Activated T-cell treated with anti-CD3 and anti-CD28 coated beads, Interleukin-2, amount 50 U/mL, for 1 hour (primary cell): ENCODE results near the gene PASK.
"Not testable (repeated sequence)": the region's sequence is repeated elsewhere in the genome, so short reads cannot be mapped to it uniquely, and the experiment has no call there.

Source experiments
- DNase-seq: peaks from one replicate; pipeline ENCODE4 v3.0.0-alpha.2; 2020

The PASK gene

DNA sequence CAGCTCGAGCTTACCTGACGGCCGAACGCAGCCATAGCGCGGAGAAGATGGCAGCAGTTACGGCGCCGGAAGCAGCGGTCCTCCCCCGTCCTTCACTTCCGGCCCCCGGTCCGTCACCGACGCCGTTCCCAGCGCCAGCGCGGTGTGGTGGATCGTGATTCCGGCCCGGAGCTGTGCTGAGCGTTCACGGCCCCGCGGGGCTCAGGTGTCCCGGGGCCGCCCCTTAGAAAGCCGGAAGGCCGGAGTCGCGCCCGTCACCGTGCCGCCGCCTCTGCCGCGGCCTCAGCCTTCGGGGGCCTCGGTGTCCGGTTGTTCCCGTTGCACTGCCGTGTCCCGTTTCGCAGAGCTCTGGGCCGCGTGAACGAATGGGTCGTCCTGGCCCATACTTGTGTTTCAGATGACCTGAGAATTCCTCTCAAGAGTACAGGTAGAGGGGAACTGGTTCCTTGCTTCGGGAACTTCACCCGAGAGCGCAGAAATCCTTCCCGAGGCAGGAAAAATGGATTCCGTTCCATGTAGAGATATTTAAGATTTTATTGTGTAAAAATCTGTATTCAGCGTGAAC is 47.0 kb downstream of the PASK start, which contains the start of gene MTERF4:
Gene MTERF4, minus strand, starts transcription at position 49 of the 565 bp plus-strand sequence. Its CDS starts 14 bp downstream, at position 35.
- peak; percentile 89 for DNase-seq

GRCh38 chr2:241099246-241099645 is 50.0 kb downstream of the PASK start:
- no peak for DNase-seq

- DNase-seq: no peak
Measured at GRCh38 chr2:241096979-241097378, 52.3 kb downstream of the PASK start.

DNA sequence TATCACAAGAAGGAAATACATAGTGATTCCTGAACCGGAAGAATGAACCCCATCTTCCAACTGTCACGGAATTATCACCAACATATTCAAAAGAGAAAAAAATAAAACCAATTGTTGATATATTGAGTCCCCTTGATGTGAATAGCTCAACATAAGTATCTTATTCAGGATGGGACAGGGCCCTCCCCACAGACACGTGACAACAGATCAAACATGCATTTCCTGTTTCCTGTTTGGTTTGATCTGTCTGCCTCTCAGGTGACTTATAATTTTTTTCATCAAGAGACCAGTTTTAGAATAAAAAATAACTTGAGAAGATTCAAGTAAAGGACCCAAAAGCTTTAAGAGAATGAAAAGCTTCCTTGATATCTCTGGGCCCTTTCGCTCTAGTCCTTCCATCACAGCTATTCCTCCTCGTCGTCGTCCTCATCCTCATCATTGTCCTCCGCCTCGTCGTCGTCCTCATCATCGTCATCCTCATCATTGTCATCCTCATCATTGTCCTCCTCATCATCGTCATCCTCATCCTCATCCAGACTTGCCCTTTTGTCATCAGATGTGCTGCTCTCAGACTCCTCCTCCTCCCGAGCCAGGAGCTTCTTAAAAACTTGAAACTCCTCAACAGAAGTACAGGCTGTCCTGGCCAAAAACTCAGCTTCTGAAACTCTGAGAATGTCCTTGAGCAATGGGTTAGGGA is 53.5 kb downstream of the PASK start:
- DNase-seq: no peak

DNA sequence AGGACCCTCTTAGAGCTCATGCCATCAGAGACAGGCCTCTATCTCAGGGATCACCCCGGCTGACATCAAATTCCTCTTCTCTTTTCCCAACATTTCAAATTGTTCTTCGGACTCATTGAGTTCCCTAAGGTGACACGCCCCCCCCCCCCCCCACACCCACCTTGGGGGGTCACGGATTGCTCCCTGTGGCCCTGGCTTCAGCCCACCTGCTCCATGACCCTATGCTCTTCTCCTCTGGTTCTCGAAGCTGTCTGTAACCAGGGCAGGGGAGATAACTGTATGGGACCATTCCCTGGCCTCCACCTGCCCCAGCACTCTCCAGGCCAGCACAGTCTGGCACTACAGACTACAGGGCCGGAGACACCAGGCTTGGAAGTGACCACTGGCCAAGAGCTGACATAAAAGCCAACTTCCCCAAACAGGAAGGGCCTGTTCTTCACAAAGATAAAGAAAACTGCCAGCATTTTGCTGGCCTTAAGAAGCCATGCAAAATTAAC is 54.3 kb downstream of the PASK start:
- no peak for DNase-seq

- no peak for DNase-seq
Measured at GRCh38 chr2:241094172-241094571, 55.1 kb downstream of the PASK start.

DNA sequence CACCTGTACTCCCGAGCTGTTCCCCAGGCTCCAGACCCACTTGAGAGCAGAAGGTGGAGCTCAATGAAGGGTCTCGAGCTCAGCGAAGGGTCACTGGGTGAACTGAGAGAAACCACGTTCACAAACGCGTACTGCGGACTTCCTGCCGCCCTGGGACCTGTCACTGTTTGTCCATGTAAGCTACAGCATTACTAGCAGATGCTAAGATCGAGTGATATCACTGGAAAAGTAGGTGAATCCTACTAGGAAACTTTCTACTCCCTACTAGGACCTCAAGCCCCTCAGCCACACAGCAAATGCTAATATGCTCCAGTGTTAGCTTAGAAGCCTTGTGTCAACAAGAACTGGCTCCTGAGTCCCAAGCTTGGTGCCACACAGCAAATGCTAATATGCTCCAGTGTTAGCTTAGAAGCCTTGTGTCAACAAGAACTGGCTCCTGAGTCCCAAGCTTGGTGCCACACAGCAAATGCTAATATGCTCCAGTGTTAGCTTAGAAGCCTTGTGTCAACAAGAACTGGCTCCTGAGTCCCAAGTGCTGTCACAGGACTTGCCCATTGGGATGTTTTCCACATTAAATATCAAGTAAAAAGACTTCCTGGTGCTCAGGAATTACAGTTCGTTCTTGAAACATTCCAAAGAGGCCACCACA is 56.0 kb downstream of the PASK start:
- not testable (repeated sequence) for DNase-seq

DNA sequence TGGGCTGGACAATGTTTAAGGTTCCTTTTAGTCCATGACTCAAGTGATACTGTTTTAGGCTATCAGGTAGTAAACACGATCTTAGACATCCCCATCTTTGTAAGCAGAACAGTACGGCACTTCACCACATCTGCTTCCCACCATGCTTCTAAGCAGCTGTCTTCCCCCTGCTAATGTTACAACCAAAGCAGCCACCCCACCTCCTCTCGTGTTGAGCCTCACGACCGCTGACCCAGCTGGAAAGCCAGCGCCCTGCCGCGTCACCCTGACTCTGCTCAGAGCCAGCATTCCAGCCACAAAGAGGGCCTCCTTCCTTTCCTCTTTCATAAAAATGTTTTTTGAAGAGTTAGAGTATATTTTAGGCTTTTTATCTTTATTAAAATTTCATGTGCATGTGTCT is 56.6 kb downstream of the PASK start:
- DNase-seq: no peak

GRCh38 chr2:241091734-241092445 is 57.4 kb downstream of the PASK start:
- DNase-seq: no peak

DNA sequence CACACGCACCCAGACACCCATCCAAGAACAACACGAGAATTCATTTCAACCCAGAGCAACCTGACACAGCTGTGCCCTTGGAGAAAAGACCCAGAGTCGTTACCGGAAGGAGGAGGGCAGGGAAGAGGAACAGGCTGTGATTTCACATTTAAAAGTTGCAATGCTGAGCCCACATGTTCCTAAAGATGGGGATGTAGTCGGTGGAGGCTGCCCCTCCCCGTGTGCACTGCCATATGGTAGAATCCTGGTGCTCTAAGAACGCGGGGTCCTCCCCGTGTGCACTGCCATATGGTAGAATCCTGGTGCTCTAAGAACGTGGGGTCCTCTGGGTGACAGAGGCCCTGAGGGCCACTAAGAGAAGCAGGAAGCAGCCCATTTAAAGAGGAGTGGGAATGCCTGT is 58.1 kb downstream of the PASK start:
- DNase-seq: no peak

GRCh38 chr2:241088791-241089732 is 60.2 kb downstream of the PASK start:
- no peak for DNase-seq

- DNase-seq: no peak
Measured at GRCh38 chr2:241088376-241088775, 60.9 kb downstream of the PASK start.

GRCh38 chr2:241087420-241088268 is 61.6 kb downstream of the PASK start:
- peak; percentile 12 for DNase-seq

DNA sequence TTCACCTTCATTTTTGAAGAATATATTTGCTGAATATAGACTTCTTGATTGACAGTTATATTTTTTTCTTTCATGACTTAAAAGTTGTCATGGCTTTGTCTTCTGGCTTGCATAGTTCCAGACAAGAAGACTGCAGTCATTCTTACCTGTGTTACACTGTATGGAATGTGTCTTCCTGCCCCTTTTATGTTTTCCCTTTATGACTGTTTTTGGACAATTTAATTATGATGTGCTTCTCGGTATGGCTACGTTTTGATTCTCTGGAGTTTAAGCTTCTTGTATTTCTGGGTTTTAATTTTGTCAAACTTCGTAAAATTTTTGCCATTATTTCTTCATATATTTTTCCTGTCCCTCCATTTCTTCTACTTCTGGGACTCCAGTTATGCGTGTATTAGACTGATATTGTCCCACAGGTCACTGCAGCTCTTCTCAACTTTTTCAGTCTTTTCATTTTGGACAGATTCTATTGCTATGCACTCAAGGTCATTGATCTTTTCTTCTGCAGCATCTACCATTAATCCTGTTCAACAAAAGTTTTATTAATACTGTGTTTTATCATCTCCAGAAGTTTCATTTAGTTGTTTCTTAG is 64.3 kb downstream of the PASK start:
- no peak for DNase-seq

DNA sequence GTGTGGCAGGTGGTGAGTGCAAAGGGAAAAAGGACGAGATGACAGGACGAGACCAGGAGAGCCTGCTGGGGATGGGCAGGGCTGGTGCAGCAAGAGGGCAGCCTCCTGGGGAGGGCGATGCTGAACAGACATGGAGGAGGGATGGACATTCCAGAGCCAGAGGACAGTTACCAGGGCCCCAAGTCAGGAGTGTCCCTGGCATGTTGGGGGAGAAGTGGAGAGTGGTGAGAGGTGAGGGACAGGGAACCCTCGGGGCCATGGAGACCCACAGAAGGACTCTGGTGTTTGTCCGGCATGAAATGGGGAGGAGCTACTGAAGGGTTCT is 66.2 kb downstream of the PASK start:
- peak; percentile 18 for DNase-seq

GRCh38 chr2:241082341-241083090 is 66.8 kb downstream of the PASK start:
- DNase-seq: peak; percentile 13

GRCh38 chr2:241081643-241082340 is 67.5 kb downstream of the PASK start:
- DNase-seq: peak; percentile 17

GRCh38 chr2:241081190-241081642 is 68.1 kb downstream of the PASK start:
- no peak for DNase-seq

DNA sequence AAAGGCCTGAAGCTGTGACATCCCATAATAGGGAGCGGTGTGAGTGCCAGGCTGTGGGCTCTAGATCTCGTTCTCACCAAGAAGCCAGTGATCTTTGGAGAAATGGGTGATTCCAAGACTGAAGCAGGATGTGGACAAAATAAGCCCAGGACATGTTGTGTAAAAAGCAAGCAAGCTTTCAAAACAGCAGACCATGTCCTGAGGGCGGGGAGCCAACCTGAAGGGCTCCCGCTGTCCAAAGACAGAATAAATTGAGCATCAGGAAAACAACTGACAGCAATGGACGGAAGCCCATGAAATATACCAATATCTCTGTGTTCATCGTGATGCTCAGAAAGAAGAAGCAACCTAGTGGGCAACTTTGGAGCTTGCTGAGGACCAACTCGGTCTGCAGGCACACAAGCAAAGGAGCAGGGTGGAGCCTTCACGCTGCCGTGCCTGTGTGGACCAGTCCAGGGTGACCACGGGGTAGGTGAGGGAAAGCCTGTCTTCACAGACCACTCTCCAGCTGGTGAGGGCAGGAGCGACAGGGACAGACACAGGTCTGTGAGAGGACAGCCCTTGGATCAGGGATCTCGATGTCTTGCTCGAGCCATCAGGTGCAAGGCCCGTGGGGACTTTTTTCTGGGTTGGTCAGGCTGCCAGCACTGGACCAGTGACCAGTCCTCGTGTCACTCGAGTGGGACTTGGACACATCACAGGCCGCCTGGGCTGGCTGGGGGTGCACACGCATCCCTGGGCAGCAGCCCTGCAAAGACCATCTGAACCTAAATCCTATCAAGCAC is 68.7 kb downstream of the PASK start:
- no peak for DNase-seq
